Liver (tissue), 9 donors: ENCODE data around the gene TMEM163. TPM values are rescaled to one million over a fixed set of nuclear protein-coding genes. Genes with fewer than 3 reads are reported as not detected.

Experiments used
- DNase-seq: peaks from one replicate; pipeline ENCODE4 v3.0.0-alpha.2; 2017; ENCODE audit warnings: low spot score
- H3K27ac ChIP-seq, 2 donors: one replicate each; pipeline ENCODE4 v1.7.0; 2013; ENCODE audit warnings: inconsistent platforms in 2 of 2, low read length in 2 of 2, control low read depth in 1 of 2, low read depth in 1 of 2, mild to moderate bottlenecking in 1 of 2
- H3K27me3 ChIP-seq, 4 donors: one replicate each; pipeline versions ENCODE4 v1.6.1 to v1.7.0; 2013; ENCODE audit warnings: low read length in 3 of 4, inconsistent platforms in 1 of 4, mild to moderate bottlenecking in 1 of 4, moderate library complexity in 1 of 4; ENCODE audit not compliant: control insufficient read depth in 4 of 4, insufficient read depth in 4 of 4
- H3K36me3 ChIP-seq, 4 donors: one replicate each; pipeline versions ENCODE4 v1.6.1 to v1.7.0; 2013; ENCODE audit warnings: low read length in 3 of 4, mild to moderate bottlenecking in 3 of 4, low read depth in 1 of 4, moderate library complexity in 1 of 4; ENCODE audit not compliant: control insufficient read depth in 4 of 4, insufficient read depth in 3 of 4
- H3K4me1 ChIP-seq, 4 donors: one replicate each; pipeline versions ENCODE4 v1.6.1 to v1.7.0; 2013; ENCODE audit warnings: low read length in 3 of 4, mild to moderate bottlenecking in 3 of 4, moderate library complexity in 1 of 4; ENCODE audit not compliant: control insufficient read depth in 4 of 4, insufficient read depth in 4 of 4
- H3K4me3 ChIP-seq, 3 donors: one replicate each; pipeline versions ENCODE4 v1.6.1 to v1.7.0; 2013; ENCODE audit warnings: low read length in 3 of 3, control low read depth in 1 of 3, low read depth in 1 of 3, mild to moderate bottlenecking in 1 of 3
- H3K9ac ChIP-seq, 2 donors: one replicate each; pipeline ENCODE4 v1.7.0; 2013; ENCODE audit warnings: low read length in 2 of 2, mild to moderate bottlenecking in 2 of 2, moderate library complexity in 2 of 2, control low read depth in 1 of 2, low read depth in 1 of 2
- H3K9me3 ChIP-seq, 4 donors: one replicate each; pipeline versions ENCODE4 v1.6.1 to v1.7.0; 2013; ENCODE audit warnings: low read length in 3 of 4; ENCODE audit not compliant: control insufficient read depth in 4 of 4
- ATF3 ChIP-seq: IDR thresholded peaks from 2 replicates; pipeline ENCODE4 v1.6.1; 2016; ENCODE audit warnings: antibody characterized with exemption
- CTCF ChIP-seq: fragments of 150-350 bp; IDR thresholded peaks from 2 replicates; pipeline ENCODE4 v1.5.1; 2017; ENCODE audit warnings: improper control_type of control experiment, low read depth, low read length; ENCODE audit not compliant: missing input control
- EGR1 ChIP-seq, 2 donors: IDR thresholded peaks; 2 replicates each; pipeline ENCODE4 v1.6.1; 2016 to 2018; ENCODE audit warnings: antibody characterized with exemption in 2 of 2, low read depth in 2 of 2
- FOXA1 ChIP-seq: IDR thresholded peaks from 2 replicates; pipeline ENCODE4 v1.6.1; 2016; ENCODE audit warnings: antibody characterized with exemption
- FOXA2 ChIP-seq: IDR thresholded peaks from 2 replicates; pipeline ENCODE4 v1.6.1; 2016; ENCODE audit warnings: antibody characterized with exemption
- GABPA ChIP-seq, 2 donors: IDR thresholded peaks in 1 of 2; conservative IDR thresholded peaks in 1 of 2; 2 replicates each; pipeline ENCODE4 v1.6.1; 2016; ENCODE audit warnings: antibody characterized with exemption in 2 of 2, mild to moderate bottlenecking in 1 of 2, moderate library complexity in 1 of 2
- HNF4A ChIP-seq, 2 donors: conservative IDR thresholded peaks; 2 replicates each; pipeline ENCODE4 v1.6.1; 2016; ENCODE audit warnings: antibody characterized with exemption in 2 of 2, mild to moderate bottlenecking in 2 of 2
- HNF4G ChIP-seq: IDR thresholded peaks from 2 replicates; pipeline ENCODE4 v1.6.1; 2016; ENCODE audit warnings: antibody characterized with exemption
- JUND ChIP-seq, 2 donors: IDR thresholded peaks; 2 replicates each; pipeline ENCODE4 v1.6.1; 2016; ENCODE audit warnings: antibody characterized with exemption in 2 of 2
- MAX ChIP-seq: IDR thresholded peaks from 2 replicates; pipeline ENCODE4 v1.6.1; 2016; ENCODE audit warnings: antibody characterized with exemption
- NR2F2 ChIP-seq: IDR thresholded peaks from 2 replicates; pipeline ENCODE4 v1.6.1; 2016; ENCODE audit warnings: antibody characterized with exemption
- RAD21 ChIP-seq, 2 donors: IDR thresholded peaks; 2 replicates each; pipeline ENCODE4 v1.6.1; 2016; ENCODE audit warnings: antibody characterized with exemption in 2 of 2, mild to moderate bottlenecking in 2 of 2
- REST ChIP-seq: IDR thresholded peaks from 2 replicates; pipeline ENCODE4 v1.6.1; 2016; ENCODE audit warnings: antibody characterized with exemption, mild to moderate bottlenecking
- RXRA ChIP-seq, 2 donors: IDR thresholded peaks; 2 replicates each; pipeline ENCODE4 v1.6.1; 2017 to 2018; ENCODE audit warnings: antibody characterized with exemption in 2 of 2, mild to moderate bottlenecking in 1 of 2
- SP1 ChIP-seq: IDR thresholded peaks from 2 replicates; pipeline ENCODE4 v1.6.1; 2018; ENCODE audit warnings: antibody characterized with exemption, mild to moderate bottlenecking
- TAF1 ChIP-seq: conservative IDR thresholded peaks from 2 replicates; pipeline ENCODE4 v1.6.1; 2016; ENCODE audit warnings: antibody characterized with exemption, mild to moderate bottlenecking
- YY1 ChIP-seq: IDR thresholded peaks from 2 replicates; pipeline ENCODE4 v1.6.1; 2016; ENCODE audit warnings: antibody characterized with exemption, mild to moderate bottlenecking
- ZBTB33 ChIP-seq: IDR thresholded peaks from 2 replicates; pipeline ENCODE4 v1.6.1; 2016; ENCODE audit warnings: antibody characterized with exemption
- WGBS: extraction: QIAGEN DNeasy Blood & Tissue Kit; methylation state at CpG from one replicate; pipeline ENCODE4 v1.1.7; 2013; 5-methylcytosine and 5-hydroxymethylcytosine counted together
- polyA plus RNA-seq, 2 donors: library from polyadenylated mRNA; stranded (reverse) in 1 of 2; unstranded in 1 of 2; fragments of 200-250 nt in 1 of 2; fragments of >200 nt in 1 of 2; fragmentation: Nextera tagmentation in 1 of 2; extraction: Ambion mirVana in 1 of 2; gene quantifications; one replicate each; pipeline versions ENCODE4 v1.2.1 to v1.2.3, GENCODE V29; 2013 to 2015
- total RNA-seq, 2 donors: library from RNA; depleted of rRNA; stranded (reverse); fragments of >200 nt; gene quantifications; one replicate each; pipeline ENCODE4 v1.2.3, GENCODE V29; 2014
- donor health status: healthy.
- donor health status: healthy.
- donor health status: healthy.
- donor health status: healthy.
- donor health status: healthy.

TMEM163 gene
- total and polyA plus RNA-seq, 4 donors: 0.08 to 0.48 (median 0.25) TPM

- Histone ChIP-seq H3K27me3 (no peaks in the 10 kb centered on the region), H3K4me1 (no peaks in the 10 kb centered on the region), H3K36me3 (no peaks in the 10 kb centered on the region), H3K9me3 (no peaks in the 10 kb centered on the region), H3K27ac (no peak overlapping the region), H3K9ac (no peak overlapping the region), H3K4me3 (no peak overlapping the region)
- WGBS: 81% methylated on average over 9 of the region's 9 CpGs
- no peak for TF ChIP-seq HNF4A (conservative IDR thresholded peaks at IDR 0.05)
- no peak for TF ChIP-seq CTCF
- TF ChIP-seq GABPA (IDR thresholded peaks at IDR 0.05 in 1 of 2, conservative IDR thresholded peaks at IDR 0.05 in 1 of 2): no peak
- no peak for TF ChIP-seq FOXA2
- no peak for TF ChIP-seq TAF1
- TF ChIP-seq YY1: no peak
- no peak for DNase-seq
Observed at GRCh38 chr2:134505446-134505845, 213.4 kb downstream of the TMEM163 start.

- 73% methylated on average over 5 of the region's 5 CpGs for WGBS
- H3K4me1 ChIP-seq: no peaks in the 10 kb centered on the region
- H3K27me3 ChIP-seq: no peaks in the 10 kb centered on the region
- TF ChIP-seq HNF4G (no peak), GABPA (IDR thresholded peaks at IDR 0.05 in 1 of 2, conservative IDR thresholded peaks at IDR 0.05 in 1 of 2) (no peak), FOXA2 (no peak)
- H3K9me3 ChIP-seq: no peaks in the 10 kb centered on the region
- H3K4me3 ChIP-seq: no peak overlapping the region
- no peak overlapping the region for H3K27ac ChIP-seq
- H3K36me3 ChIP-seq: no peaks in the 10 kb centered on the region
- no peak overlapping the region for H3K9ac ChIP-seq
- DNase-seq: no peak
Observed at GRCh38 chr2:134504586-134505336, 214.0 kb downstream of the TMEM163 start.

- no peaks in the 10 kb centered on the region for H3K4me1 ChIP-seq
- no peak overlapping the region for H3K9ac ChIP-seq
- 64% methylated on average over 2 of the region's 2 CpGs for WGBS
- no peak overlapping the region for H3K4me3 ChIP-seq
- H3K27me3 ChIP-seq: no peaks in the 10 kb centered on the region
- DNase-seq: no peak
- no peak for TF ChIP-seq JUND (IDR thresholded peaks at IDR 0.05)
- no peak for TF ChIP-seq RAD21 (IDR thresholded peaks at IDR 0.05)
- TF ChIP-seq REST: no peak
- TF ChIP-seq HNF4A (conservative IDR thresholded peaks at IDR 0.05): no peak
- TF ChIP-seq TAF1: no peak
- TF ChIP-seq HNF4G: no peak
- no peak for TF ChIP-seq EGR1 (IDR thresholded peaks at IDR 0.05; ENCODE audit: low read depth in 2 of 2)
- no peak for TF ChIP-seq GABPA (IDR thresholded peaks at IDR 0.05 in 1 of 2, conservative IDR thresholded peaks at IDR 0.05 in 1 of 2)
- TF ChIP-seq MAX: no peak
- no peak for TF ChIP-seq ATF3
- no peak for TF ChIP-seq RXRA (IDR thresholded peaks at IDR 0.05)
- no peak for TF ChIP-seq ZBTB33
- no peak for TF ChIP-seq FOXA1
- no peak for TF ChIP-seq NR2F2
- no peak for TF ChIP-seq SP1
- TF ChIP-seq YY1: no peak
- TF ChIP-seq FOXA2: no peak
- H3K27ac ChIP-seq: no peak overlapping the region
- no peaks in the 10 kb centered on the region for H3K9me3 ChIP-seq
- H3K36me3 ChIP-seq: no peaks in the 10 kb centered on the region
Observed at GRCh38 chr2:134502104-134502503, 216.7 kb downstream of the TMEM163 start.
